GM21360 (cell line): ENCODE measurements around the gene PTGIS.
A peak's percentile ranks its signal among the peaks of the same experiment; 100 is the strongest.
"Not testable (repeated sequence)": the region's sequence is repeated elsewhere in the genome, so short reads cannot be mapped to it uniquely, and the experiment has no call there.

Experiments
- ATAC-seq: cut with Tn5 transposase; IDR thresholded peaks from one replicate; pipeline ENCODE4 v1.9.1; 2021; ENCODE audit warnings: mild to moderate bottlenecking, moderate library complexity; ENCODE audit not compliant: unreplicated experiment

Gene PTGIS

DNA sequence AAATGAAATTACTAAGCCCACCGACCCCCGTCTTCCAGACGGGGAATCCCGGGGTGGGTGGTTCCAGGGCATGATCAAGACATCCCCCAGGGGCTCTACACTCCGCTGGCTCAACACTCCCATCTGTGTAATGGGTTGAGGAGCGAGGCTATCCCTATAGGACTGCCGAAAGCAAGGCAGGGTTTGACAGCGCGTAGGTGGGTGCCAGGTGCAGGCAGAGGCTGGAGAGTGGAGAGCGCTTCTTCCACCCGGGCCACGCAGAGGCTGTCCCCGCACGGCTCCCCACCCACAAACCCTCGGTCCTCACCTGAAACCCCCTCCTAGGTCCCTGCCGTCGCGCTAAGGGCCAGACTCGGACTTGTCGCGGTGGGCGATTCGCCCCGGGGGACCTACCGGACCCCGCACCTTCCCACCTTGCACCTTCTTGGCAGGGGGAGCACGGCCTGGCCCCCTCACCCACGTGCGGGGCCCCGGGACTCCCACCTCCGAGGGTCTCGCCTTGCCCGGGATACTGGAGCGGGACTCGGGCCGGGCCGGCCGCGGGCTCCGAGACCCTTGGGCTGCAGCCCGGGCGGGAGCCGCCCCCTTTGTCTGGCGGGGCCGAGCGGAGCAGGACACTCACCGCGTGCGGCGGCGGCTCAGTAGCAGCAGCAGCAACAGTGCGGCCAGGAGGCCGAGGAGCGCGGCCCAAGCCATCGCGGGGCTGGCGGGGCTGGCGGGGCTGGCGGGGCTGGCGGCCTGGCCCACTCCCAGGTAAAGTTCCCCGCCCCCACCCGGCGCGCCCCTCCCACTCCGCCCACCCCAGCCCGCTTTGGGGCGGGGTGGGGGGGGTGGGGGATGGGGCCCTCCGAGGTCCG is at the start of gene PTGIS:
Gene PTGIS, minus strand, starts transcription at position 717 of the 857 bp plus-strand sequence. Its CDS starts 21 bp downstream, at position 696.
- no peak for ATAC-seq

DNA sequence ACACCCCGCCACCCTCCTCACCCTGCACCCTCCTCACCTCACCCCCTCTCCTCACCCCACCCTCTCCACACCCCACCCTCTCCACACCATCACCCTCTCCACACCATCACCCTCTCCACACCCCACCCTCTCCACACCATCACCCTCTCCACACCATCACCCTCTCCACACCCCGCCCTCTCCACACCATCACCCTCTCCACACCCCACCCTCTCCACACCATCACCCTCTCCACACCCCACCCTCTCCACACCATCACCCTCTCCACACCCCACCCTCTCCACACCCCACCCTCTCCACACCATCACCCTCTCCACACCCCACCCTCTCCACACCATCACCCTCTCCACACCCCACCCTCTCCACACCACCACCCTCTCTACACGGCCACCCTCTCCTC is 49.5 kb upstream of the PTGIS start:
- ATAC-seq: not testable (repeated sequence)

DNA sequence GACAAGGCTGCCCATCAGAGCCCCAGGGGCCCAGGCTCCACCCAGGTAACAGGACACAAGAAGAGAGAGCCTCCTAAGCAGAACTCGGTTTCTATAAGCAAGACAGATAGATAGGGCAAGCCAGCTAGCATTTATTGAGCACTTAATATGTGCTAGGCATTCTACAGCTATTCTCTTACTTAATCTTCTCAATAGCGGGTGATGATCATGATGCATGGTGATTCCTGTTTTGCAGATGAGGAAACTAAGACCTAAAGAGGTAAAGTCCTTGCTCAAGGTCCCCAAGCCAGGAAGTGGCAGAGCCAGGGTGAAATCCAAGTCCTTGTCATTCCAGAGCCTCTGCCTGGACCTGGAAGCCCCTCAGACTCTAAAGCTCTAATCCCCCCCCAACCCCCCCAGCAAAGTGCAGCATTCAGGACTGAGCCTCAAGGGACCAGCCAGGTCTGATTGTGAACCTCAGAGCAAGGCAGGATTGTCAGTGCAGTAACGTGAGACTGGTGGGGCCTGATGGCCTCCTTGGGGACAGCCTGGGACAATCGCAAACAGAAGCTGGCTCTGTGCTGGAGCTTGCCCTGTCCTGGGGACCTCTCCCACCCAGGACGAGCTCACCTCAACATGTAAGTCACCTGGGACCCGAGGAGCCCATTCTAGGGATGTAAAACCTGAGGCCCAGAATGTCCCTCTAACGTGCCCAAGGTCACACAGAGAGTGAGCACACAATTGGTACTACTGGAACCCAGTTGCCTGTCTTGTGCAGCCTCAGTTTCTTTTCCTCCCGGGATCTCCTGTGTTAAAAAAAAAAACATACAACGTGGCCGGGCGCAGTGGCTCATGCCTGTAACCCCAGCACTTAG is 48.4 kb upstream of the PTGIS start:
- no peak for ATAC-seq

DNA sequence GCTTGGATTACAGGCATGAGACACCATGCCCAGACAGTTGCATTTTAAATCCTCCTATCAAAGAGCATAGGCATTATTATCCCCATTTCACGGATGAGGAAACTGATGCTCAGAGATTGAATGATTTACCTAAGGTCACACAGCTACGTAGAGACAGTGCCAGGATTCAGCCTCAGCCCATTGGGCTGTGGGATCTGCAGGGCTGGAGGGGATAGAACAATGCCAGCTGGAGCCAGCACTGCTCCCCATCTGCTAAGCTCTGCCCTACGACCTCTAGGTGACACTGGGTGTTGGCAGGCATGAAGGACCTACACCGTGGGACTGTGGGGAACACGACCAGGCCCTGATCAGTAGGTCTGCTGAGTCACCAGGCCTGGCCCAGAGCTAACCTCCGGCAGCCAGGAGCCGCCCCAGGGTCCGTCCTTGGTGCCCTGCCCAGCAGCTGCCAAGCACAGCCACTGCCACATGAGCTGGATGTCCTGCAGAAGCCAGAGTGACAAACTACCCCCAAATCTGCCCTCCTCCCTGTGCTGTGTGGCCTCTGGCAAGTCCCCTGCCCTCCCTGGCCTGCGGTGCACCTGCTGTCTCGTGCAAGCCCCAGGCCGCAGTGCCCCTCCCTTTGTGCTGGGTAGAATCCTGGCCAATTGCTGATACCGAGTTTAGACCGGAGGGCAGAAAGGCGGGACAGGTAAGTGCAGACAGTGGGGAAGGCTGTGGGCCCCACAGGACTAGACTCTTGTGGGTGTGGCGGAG is 47.6 kb upstream of the PTGIS start:
- ATAC-seq: no peak

DNA sequence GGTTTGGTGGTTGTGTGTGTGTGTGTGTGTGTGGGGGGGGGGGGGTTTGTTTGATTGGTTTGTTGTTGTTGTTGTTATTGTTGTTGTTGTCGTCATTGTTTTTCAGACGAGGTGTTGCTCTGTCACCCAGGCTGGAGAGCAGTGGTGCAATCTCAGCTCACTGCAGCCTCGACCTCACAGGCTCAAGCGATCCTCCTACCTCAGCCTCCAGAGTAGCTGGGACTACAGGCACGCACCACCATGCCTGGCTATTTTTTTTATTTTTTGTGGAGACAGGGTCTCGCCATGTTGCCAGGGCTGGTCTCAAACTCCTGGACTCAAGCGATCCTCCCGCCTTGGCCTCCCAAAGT is 47.1 kb upstream of the PTGIS start:
- not testable (repeated sequence) for ATAC-seq

DNA sequence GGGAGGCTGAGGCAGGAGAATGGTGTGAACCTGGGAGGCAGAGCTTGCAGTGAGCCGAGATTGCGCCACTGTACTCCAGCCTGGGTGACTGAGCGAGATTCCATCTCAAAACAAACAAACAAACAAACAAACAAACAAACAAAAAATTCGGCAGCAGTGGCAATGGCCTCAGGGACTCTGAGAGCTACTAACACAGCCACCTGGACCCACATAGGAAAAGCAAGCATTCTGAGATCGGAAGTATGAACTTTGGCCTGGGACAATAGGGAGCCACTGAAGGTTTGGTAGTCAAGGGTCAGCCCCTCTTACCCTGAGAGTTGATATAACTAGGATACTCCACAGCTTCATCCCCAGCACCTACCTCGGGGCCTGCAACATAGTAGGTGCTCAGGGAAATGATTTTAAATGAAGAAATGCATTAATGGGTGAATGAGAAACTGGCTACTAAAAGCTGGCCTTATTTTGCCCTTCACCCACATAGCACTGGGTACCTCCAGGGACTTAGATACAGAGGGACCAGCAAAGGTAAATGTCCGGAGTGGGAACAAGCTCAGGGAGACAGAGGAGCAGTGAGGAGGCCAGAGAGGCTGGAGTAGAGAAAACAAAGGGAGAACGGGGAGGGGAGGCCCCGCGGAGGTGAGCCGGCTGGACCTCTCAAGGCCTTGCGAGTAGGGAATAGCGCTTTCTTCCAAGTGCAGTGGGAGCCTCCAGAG is 46.6 kb upstream of the PTGIS start:
- no peak for ATAC-seq

DNA sequence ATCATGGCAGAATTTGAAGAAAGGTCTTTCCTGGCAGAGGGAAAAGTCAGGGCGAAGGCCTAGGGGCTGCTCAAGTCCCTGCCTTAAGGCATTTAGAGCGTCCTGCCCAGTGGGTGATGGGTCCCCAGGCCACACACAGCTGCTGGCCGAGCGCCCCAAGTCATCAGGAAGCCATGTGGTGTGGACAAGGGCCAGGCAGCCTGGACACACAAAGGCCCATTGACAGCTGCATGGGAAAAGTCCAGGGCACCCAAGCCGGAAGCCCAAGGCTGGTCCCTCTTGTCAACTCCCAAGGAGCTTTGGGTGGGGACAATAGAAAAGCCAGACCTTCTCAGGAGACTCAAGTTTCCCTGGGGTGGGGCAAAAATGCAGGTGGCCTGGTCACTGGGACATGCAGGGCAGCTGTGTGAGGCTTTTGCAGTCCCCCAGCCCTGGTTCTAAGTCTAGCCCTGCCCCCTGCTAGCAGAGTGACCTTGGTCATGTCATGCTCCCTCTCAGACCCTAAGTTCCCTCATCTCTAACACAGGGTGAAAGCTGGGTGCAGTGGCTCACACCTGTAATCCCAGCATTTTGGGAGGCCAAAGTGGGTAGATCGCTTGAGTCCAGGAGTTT is 44.3 kb upstream of the PTGIS start:
- ATAC-seq: no peak

DNA sequence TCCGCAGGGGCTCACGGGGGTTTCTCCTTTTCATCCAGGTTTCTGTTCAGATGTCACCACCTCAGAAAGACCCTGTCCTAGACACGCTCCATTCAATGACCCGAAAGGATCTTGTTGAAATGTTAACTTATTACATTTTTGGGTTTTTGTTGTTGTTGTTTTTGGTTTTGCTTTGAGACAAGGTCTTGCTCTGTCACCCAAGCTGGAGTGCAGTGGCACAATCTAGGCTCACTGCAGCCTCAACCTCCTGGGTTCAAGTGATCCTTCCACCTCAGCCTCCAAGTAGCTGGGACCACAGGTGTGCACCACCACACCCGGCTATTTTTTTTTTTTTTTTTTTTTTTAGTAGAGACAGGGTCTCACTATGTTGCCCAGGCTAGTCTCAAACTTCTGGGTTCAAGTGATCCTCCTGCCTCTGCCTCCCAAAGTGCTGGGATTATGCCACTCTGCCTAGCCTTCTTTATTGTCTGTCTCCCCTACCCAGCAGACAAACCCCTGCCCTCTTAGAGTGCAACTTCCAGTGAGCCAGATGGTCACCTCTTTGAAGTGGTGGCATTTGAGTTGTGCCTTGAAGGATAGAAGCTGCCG is 43.7 kb upstream of the PTGIS start:
- not testable (repeated sequence) for ATAC-seq

DNA sequence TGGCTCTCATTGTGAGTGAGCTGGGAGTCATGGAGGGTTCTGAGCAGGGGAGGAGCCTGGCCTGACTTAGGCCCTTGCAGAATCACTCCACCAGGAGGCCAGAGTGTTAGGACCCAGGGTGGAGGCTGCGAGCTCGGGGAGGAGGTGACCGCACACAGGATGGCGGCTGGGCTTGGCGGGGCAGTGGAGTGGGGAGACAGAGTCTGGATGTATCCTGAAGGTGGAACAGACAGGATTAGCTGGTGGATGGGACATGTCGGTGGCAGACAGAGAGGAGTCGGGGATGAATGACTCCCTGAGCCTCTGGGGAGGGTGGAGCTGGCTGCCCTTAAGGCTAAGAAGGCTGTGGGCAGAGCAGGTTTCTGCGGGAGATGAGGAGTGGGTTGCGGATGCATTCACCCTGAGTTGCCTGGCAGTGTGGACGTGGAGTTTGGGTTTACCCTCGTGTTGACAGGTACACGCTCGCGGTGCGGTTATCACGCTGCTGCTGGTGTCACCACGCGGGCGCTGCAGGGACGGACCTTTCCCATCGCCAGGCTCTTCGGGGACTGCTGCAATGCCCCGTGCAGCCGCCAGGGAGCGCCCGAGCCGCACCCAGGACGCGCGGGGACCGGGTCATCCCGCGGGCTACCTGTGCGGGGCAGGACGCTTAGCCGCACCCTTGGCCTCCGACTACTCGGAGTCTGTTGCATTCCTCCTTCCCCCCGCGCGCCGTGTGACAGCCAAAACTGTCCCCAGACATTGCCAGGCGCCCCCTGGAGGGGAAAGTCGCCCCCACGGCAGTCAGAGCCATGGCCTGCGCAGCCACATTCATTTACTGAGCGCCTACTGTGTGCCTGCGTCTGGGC is 43.0 kb upstream of the PTGIS start:
- ATAC-seq: peak; percentile 65

DNA sequence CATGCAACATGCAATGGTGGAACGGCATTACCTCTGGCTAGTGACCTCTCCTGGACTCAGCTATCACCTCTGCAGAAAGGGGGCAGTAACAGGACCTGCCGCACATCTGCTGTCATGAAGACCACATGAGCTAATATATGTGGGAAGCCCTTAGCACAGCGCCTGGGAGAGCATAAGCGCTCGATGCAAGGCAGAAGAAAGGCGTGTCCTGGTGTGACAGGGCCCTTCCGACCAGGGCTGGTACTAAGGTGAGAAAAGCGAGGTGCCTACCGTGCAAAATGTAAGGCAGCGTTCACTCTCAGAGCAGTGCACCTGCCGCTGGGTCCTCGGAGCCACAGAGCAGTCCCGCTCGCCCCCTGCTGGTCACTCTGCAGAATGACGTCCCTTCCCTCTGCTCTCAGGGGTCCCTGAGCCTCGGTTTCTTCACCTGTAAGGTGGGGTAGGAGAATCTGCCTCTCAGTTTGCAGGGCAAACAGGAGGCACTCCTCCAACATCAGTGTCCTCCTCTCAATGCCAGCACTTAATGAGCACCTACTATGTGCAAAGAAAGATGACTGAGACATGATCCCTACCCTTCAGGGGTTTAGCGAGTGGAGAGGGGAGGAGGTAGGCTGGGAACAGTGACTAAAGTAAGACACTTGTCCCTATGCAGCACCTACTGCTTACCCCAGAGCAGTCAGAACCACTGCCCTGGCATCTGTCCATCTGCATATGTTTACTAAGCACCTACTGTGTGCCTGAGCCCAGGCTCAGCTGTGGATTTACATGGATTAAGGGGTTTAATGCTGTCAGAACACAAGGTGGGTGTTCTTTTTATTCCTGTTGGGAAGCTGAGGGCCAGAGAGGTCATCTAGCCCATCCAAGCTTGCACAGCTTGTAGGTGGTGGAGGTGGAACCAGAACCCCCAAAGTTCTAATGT is 41.1 kb upstream of the PTGIS start:
- no peak for ATAC-seq

DNA sequence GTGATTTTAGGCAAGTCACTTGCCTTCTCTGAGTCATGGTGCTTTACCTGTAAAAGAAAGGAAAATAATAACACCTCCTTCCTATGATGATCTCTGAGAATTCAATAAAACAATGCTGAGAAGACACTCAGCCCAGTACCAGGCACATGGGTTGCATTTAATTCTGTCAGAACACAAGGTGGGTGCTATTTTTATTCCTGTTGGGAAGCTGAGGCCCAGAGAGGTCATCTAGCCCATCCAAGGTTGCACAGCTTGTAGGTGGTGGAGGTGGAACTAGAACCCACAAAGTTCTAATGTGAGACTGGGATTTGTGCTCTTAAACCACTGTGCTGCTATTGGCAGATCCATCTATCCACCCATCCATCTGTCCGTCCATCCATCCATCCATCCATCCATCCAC is 39.6 kb upstream of the PTGIS start:
- ATAC-seq: no peak

DNA sequence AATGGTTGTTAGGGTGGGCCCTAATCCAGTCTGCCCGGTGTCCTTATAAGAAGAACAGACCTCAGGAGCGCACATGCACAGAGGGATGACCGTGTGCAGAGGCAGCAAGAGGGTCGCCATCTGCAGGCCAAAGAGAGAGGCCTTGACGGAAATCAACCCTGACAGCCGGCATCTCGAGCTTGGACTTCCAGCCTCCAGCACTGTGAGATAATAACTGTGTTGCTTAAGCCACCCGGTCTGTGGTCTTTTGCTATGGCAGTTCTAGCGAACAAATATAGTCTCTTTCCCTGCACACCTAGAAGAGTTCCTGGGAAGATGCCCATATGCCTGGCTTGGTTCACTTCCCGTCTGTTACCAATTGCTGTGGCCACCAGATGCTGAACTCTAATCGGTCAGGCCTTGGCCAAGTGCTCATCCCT is 35.3 kb upstream of the PTGIS start:
- ATAC-seq: no peak

DNA sequence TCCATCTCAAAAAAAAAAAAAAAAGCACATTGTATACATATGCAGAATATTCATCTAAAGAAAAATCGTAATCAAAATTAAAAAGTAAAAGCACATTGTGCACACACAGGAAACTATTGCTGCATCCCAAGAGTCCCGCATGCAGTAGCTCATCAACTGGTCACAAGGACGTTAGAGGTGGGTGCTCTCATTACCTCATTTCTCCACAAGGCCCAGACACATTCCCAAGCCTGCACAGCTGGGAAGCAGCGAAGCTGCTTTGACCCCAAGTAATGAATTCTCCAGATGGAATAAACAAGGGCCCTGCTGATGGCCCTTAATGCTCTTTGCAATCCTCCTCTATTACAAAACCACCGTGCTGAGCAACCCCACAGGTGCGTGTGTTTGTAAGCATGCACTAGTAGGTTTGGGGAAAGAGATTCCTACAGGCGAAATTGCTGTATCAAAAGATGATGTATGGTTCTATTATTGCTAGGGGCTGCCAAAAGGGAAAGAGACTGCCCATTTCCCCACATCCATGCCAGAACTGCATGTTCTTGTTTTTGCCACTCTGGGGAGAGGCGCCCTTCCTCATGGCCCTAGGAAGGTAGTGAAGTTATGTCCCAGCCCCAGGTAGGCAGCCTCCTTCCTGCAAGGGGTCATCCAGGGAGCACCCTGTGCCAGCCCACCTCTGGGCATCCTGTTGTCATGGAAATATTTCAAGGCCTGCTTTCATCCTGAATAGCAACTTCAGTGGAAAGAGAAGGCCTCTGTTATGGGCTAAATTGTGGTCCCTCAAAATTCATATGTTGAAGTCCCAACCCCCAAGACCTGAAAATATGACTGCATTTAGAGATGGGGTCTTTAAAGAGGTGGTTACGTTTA is 34.6 kb upstream of the PTGIS start:
- no peak for ATAC-seq

DNA sequence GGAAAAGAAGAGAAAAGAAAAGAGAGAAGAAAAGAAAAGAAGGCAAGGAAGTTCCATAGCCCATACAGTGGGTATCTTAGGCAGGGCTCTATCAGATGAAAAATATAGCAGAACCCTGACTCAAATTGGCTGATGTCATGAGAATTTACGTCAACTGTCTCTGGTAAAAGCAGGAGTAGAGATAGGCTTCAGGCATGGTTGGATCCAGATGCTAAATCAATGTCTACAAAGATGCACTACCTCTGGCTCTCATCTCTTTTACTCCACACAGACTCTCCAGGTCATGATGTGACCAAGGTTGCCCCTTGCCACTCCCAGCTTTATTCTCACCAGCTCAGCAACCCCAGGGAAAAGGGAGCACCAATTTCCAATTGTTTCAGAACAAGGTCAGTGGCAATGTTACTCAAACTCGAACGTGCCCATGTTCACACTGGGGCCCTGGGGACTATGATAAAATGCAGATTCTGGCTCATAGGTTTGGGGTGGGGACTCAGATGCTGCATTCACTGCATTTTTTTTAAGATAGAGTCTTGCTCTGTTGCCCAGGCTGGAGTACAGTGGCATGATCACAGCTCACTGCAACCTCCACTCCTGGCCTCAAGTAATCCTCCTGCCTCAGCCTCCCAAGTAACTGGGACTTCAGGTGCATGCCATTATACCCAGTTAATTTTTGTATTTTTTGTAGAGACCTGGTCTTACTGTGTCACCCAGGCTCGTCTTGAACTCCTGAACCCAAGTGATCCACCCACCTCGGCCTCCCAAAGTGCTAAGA is 33.4 kb upstream of the PTGIS start:
- ATAC-seq: no peak

DNA sequence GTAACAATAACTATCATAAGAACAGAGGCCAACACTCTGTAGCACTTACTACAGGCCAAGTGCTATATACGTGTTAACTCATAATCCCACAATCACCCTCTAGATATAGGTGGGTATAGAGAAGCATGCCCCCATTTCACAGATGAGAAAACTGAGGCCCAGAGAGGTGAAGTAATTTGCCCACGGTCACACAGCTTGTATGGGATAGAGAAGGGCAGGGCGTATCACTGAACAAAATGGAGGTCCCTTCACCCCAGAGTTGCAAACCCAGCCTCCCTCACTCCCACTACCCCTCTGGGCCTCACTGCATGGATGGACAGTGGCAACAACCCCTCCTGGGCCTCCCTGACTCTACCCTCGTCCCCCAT is 31.8 kb upstream of the PTGIS start:
- no peak for ATAC-seq

DNA sequence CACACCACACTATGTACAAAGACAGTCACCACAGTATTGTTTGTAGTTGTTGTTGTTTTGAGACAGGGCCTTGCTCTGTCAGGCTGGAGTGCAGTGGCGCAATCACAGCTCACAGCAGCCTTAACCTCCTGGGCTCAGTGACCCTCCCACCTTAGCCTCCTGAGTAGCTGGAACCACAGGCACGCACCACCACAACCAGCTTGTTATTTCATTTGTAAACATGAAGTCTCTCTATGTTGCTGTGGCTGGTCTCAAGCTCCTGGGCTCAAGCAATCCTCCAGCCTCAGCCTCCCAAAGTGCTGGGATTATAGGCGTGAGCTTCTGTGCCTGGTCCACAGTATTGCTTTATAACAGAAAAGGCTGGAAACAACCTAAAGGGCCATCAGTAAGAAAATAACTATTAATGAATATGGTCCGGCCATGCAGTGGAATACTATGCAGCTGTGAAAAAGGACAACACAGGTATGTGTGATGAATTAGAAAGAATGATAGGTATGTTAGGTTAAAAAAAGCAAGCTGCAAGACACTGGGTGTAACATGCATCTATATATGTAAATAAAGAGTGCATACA is 30.0 kb upstream of the PTGIS start:
- no peak for ATAC-seq
